Brain microvascular endothelial cell (primary cell): ENCODE data around the gene KRTAP4-3.
"Not testable (repeated sequence)": the region's sequence is repeated elsewhere in the genome, so short reads cannot be mapped to it uniquely, and the experiment has no call there.

Experiments used
- DNase-seq: peaks from one replicate; pipeline ENCODE4 v3.0.0-alpha.2; 2020
- H3K27ac ChIP-seq: fragments of 250-450 bp; sonication (Bioruptor Pico); 2 replicates; pipeline ENCODE4 v1.5.1; 2020; ENCODE audit warnings: mild to moderate bottlenecking, moderate library complexity
- H3K27me3 ChIP-seq: fragments of 250-450 bp; sonication (Bioruptor Pico); replicated peaks from 2 replicates; pipeline ENCODE4 v1.5.1; 2020; ENCODE audit warnings: mild to moderate bottlenecking
- H3K36me3 ChIP-seq: fragments of 250-450 bp; sonication (Bioruptor Pico); replicated peaks from 2 replicates; pipeline ENCODE4 v1.5.1; 2020; ENCODE audit warnings: mild to moderate bottlenecking
- H3K4me3 ChIP-seq: 2 replicates; pipeline ENCODE4 v1.5.1; 2011; ENCODE audit warnings: low read depth, mild to moderate bottlenecking, control low read depth, low read length, moderate library complexity
- CTCF ChIP-seq: IDR thresholded peaks from 2 replicates; pipeline ENCODE4 v1.5.1; 2011; ENCODE audit warnings: low read depth, mild to moderate bottlenecking, moderate library complexity, low read length, control low read depth, inconsistent platforms; ENCODE audit errors: missing control alignments
- in situ Hi-C: cut with HindIII; loops from 2 replicates; pipeline ENCODE4 v1.10.0; 2017; ENCODE audit warnings: low sequenced_read_pairs, low pct_ligation_motif_present

The KRTAP4-3 gene

GRCh38 chr17:41167561-41167960 is 460 bp downstream of the KRTAP4-3 start:
- H3K27me3 ChIP-seq: no peaks in the 10 kb centered on the region
- H3K27ac ChIP-seq: no peak overlapping the region
- in situ Hi-C loops: no loop called here
- no peaks in the 10 kb centered on the region for H3K36me3 ChIP-seq
- DNase-seq: no peak
- TF ChIP-seq CTCF: no peak
- no peak overlapping the region for H3K4me3 ChIP-seq

GRCh38 chr17:41163828-41164227 is 4.2 kb downstream of the KRTAP4-3 start:
- in situ Hi-C loops: no loop called here
- Histone ChIP-seq H3K4me3 (no peak overlapping the region), H3K36me3 (no peaks in the 10 kb centered on the region), H3K27me3 (no peaks in the 10 kb centered on the region), H3K27ac (no peak overlapping the region)
- TF ChIP-seq CTCF: no peak
- no peak for DNase-seq

GRCh38 chr17:41160648-41161047 is 7.4 kb downstream of the KRTAP4-3 start, which contains the start of gene KRTAP4-4:
TSS of gene KRTAP4-4 (minus strand) at chr17:41160748. CDS start at chr17:41160691, 57 bp downstream.
- no peak for DNase-seq
- TF ChIP-seq CTCF: no peak
- Histone ChIP-seq H3K36me3 (no peaks in the 10 kb centered on the region), H3K27me3 (no peaks in the 10 kb centered on the region), H3K4me3 (no peak within 1 kb of the TSS), H3K27ac (no peak within 1 kb of the TSS)
- in situ Hi-C loops: no loop called here

- DNase-seq, H3K27me3 ChIP-seq, H3K4me3 ChIP-seq, H3K36me3 ChIP-seq, H3K27ac ChIP-seq, in situ Hi-C loops: not testable (repeated sequence)
Measured at GRCh38 chr17:41160190-41160589, 7.8 kb downstream of the KRTAP4-3 start.

- in situ Hi-C loops: no loop called here
- no peaks in the 10 kb centered on the region for H3K36me3 ChIP-seq
- no peak for TF ChIP-seq CTCF
Measured at GRCh38 chr17:41153856-41154255, 14.2 kb downstream of the KRTAP4-3 start.

GRCh38 chr17:41151525-41151924 is 16.5 kb downstream of the KRTAP4-3 start:
- Histone ChIP-seq H3K36me3 (no peaks in the 10 kb centered on the region), H3K4me3 (no peak overlapping the region), H3K27me3 (no peaks in the 10 kb centered on the region), H3K27ac (no peak overlapping the region)
- TF ChIP-seq CTCF: no peak
- in situ Hi-C loops: no loop called here
- DNase-seq: no peak

More at GRCh38 chr17:41153856-41154255, 14.2 kb downstream of the KRTAP4-3 start:
- H3K27me3 ChIP-seq: no peaks in the 10 kb centered on the region
- no peak overlapping the region for H3K4me3 ChIP-seq
- no peak overlapping the region for H3K27ac ChIP-seq
- DNase-seq: no peak
